ENCODE data around the gene DCANP1.

The DCANP1 gene

GRCh38 chr5:135480511-135480910 is 33.4 kb upstream of the DCANP1 start:
- H3K4me3 ChIP-seq (ENCODE audit: severe bottlenecking): no peak overlapping the region
- no peak overlapping the region for H3K27ac ChIP-seq (ENCODE audit: poor library complexity, severe bottlenecking)
- no peak for TF ChIP-seq CTCF (IDR thresholded peaks at IDR 0.05; ENCODE audit: poor library complexity, severe bottlenecking)
- H3K4me1 ChIP-seq (ENCODE audit: insufficient read depth, poor library complexity, severe bottlenecking): no peaks in the 10 kb centered on the region
- DNase-seq (ENCODE audit: low spot score) (no peak), ATAC-seq (ENCODE audit: low read depth) (no peak)
- no peaks in the 10 kb centered on the region for H3K9me3 ChIP-seq (ENCODE audit: severe bottlenecking)
- no peaks in the 10 kb centered on the region for H3K27me3 ChIP-seq (ENCODE audit: insufficient read depth, poor library complexity, severe bottlenecking)
- H3K36me3 ChIP-seq (ENCODE audit: low read depth): no peaks in the 10 kb centered on the region

GRCh38 chr5:135478938-135479337 is 31.8 kb upstream of the DCANP1 start:
- ATAC-seq (ENCODE audit: low read depth) (no peak), DNase-seq (ENCODE audit: low spot score) (peak; percentile 49)
- Histone ChIP-seq H3K27ac (ENCODE audit: poor library complexity, severe bottlenecking) (no peak overlapping the region), H3K4me1 (ENCODE audit: insufficient read depth, poor library complexity, severe bottlenecking) (no peaks in the 10 kb centered on the region), H3K36me3 (ENCODE audit: low read depth) (no peaks in the 10 kb centered on the region), H3K4me3 (ENCODE audit: severe bottlenecking) (no peak overlapping the region), H3K9me3 (ENCODE audit: severe bottlenecking) (no peaks in the 10 kb centered on the region), H3K27me3 (ENCODE audit: insufficient read depth, poor library complexity, severe bottlenecking) (no peaks in the 10 kb centered on the region)
- TF ChIP-seq CTCF (IDR thresholded peaks at IDR 0.05; ENCODE audit: poor library complexity, severe bottlenecking): no peak

DNA sequence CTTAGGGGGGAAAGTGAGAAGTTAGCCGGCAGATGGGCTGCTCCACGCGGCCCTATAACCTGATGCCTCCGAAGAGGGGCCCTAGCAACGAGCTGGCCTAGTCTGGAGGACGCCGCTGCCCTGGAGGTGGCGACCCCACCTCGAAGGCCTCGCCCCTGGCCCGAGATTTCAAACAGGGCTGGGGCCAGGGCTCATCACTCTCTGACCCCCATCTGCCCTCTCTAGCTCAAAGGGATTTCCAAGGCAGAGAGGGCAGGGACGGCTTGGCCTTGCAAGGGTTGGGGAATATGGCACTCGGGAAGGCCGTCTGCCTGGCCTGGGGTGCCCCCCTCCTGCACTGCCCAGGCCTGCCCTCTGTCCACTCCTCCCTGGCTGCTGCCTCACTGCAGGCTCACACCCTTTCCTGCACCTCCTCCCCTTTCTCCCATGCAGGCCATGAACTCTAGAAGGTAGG is 30.5 kb upstream of the DCANP1 start:
- no peak for ATAC-seq (ENCODE audit: low read depth)
- TF ChIP-seq CTCF (IDR thresholded peaks at IDR 0.05; ENCODE audit: poor library complexity, severe bottlenecking): no peak
- Histone ChIP-seq H3K4me3 (ENCODE audit: severe bottlenecking) (no peak overlapping the region), H3K36me3 (ENCODE audit: low read depth) (no peaks in the 10 kb centered on the region), H3K9me3 (ENCODE audit: severe bottlenecking) (no peaks in the 10 kb centered on the region), H3K27me3 (ENCODE audit: insufficient read depth, poor library complexity, severe bottlenecking) (no peaks in the 10 kb centered on the region), H3K27ac (ENCODE audit: poor library complexity, severe bottlenecking) (no peak overlapping the region), H3K4me1 (ENCODE audit: insufficient read depth, poor library complexity, severe bottlenecking) (no peaks in the 10 kb centered on the region)
- peak; percentile 57 for DNase-seq (ENCODE audit: low spot score)

DNA sequence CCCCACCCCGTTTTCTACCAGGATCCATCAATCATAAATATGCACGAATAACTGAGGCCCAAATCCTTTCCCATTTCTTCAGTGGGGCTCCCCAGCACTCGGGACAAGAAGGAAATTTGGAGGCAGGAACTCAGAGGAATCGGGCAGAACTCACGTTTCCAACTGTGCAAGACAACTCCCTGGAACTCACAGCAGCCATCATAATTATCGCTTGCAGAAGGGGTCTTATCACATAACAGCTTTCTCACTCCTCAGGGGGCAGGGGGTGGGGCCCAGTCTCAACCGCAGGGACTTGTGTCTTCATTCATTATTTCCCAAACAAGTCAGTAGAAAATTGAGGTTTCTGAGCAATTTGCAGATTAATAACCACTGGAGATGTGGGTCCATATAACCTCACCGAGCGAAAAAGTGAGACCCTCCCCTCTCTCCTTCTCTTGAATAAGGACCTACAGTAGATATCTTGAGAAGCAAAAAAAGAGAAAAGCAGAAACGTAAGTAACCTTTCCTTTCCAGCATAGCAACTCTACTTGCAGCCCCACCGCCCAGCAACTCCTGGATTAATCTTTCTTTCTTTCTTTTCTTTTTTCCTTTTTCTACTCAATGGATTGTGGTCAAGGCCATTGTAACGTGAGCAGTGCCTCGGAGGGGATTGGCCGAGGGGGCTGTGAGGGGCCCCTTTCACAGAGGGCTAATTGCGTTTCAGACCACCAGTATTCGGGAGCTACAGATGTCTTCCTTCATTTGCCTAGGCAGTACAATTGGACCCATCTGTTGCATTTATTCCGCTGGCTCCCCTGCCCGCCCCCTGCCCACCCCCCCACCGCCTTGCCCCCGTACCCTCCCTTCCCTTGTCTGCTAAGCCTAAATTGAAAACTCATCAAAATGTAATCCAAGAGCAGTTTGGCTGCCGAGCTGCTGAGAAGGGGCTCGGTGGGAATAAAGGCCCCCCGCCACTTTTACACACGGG is 29.8 kb upstream of the DCANP1 start:
- DNase-seq (ENCODE audit: low spot score) (peak; percentile 26), ATAC-seq (ENCODE audit: low read depth) (no peak)
- Histone ChIP-seq H3K9me3 (ENCODE audit: severe bottlenecking) (no peaks in the 10 kb centered on the region), H3K4me1 (ENCODE audit: insufficient read depth, poor library complexity, severe bottlenecking) (no peaks in the 10 kb centered on the region), H3K4me3 (ENCODE audit: severe bottlenecking) (no peak overlapping the region), H3K27me3 (ENCODE audit: insufficient read depth, poor library complexity, severe bottlenecking) (no peaks in the 10 kb centered on the region), H3K27ac (ENCODE audit: poor library complexity, severe bottlenecking) (no peak overlapping the region), H3K36me3 (ENCODE audit: low read depth) (no peaks in the 10 kb centered on the region)
- TF ChIP-seq CTCF (IDR thresholded peaks at IDR 0.05; ENCODE audit: poor library complexity, severe bottlenecking): no peak
